GM10248 (cell line): ENCODE data around the gene GABBR2.

Experiments used
- CTCF ChIA-PET: fragments of 300-600 bp; sonication (Branson Sonifier 250); formaldehyde crosslinking; extraction: SDS; loops from one replicate; lab custom pipeline; 2021; ENCODE audit warnings: antibody characterized with exemption; lab: Yijun Ruan, JAX
- POLR2A ChIA-PET: fragments of 350-650 bp; sonication (Branson Sonifier 250); formaldehyde crosslinking; extraction: SDS; loops from one replicate; lab custom pipeline; 2020; ENCODE audit warnings: antibody characterized with exemption; lab: Yijun Ruan, JAX
- DNase-seq: peaks from one replicate; pipeline ENCODE4 v3.0.0; 2012; ENCODE audit errors: extremely low spot score
- CTCF ChIP-seq: IDR thresholded peaks from 2 replicates; pipeline ENCODE4 v1.5.1; 2012; ENCODE audit warnings: mild to moderate bottlenecking, low read depth; ENCODE audit errors: extremely low read depth, missing control alignments, control extremely low read depth

GABBR2 gene

GRCh38 chr9:98614941-98615340 lies 93.8 kb downstream of the GABBR2 start:
- ChIA-PET POLR2A (no interaction called here), CTCF (no interaction called here)
- no peak for DNase-seq
- TF ChIP-seq CTCF = no peak

GRCh38 chr9:98612061-98612752 lies 96.5 kb downstream of the GABBR2 start:
- ChIA-PET CTCF (interaction anchor here (0.7 kb wide), 1 partner anchor 12 kb away, joined by 3 read pairs; no protein-coding TSS in a partner anchor), POLR2A (no interaction called here)
- DNase-seq = no peak
- TF ChIP-seq CTCF = no peak

GRCh38 chr9:98611319-98611718 lies 97.4 kb downstream of the GABBR2 start:
- POLR2A ChIA-PET = no interaction called here
- CTCF ChIA-PET = interaction anchor here (0.7 kb wide), 1 partner anchor 12 kb away, joined by 3 read pairs; no protein-coding TSS in a partner anchor
- no peak for TF ChIP-seq CTCF
- no peak for DNase-seq

GRCh38 chr9:98610711-98611110 lies 98.0 kb downstream of the GABBR2 start:
- POLR2A ChIA-PET = no interaction called here
- no peak for TF ChIP-seq CTCF
- no peak for DNase-seq

GRCh38 chr9:98610211-98610610 lies 98.5 kb downstream of the GABBR2 start:
- no peak for TF ChIP-seq CTCF

More at GRCh38 chr9:98610711-98611110, 98.0 kb downstream of the GABBR2 start:
- CTCF ChIA-PET = no interaction called here

GRCh38 chr9:98609646-98610045 lies 99.1 kb downstream of the GABBR2 start:
- POLR2A ChIA-PET = no interaction called here
- no peak for DNase-seq
- TF ChIP-seq CTCF = no peak
- CTCF ChIA-PET = no interaction called here

More at GRCh38 chr9:98610211-98610610, 98.5 kb downstream of the GABBR2 start:
- POLR2A ChIA-PET = no interaction called here
- DNase-seq = no peak
- CTCF ChIA-PET = no interaction called here

- ChIA-PET CTCF (interaction anchor here (1.2 kb wide), 1 partner anchor 71 kb away, joined by 4 read pairs; no protein-coding TSS in a partner anchor), POLR2A (no interaction called here)
Measured at GRCh38 chr9:98607787-98608186, 100.9 kb downstream of the GABBR2 start.

More at GRCh38 chr9:98607787-98608186, 100.9 kb downstream of the GABBR2 start:
- no peak for TF ChIP-seq CTCF
- no peak for DNase-seq
